Choroid plexus epithelial cell (primary cell): ENCODE results near the gene NFATC2IP.
A peak's percentile ranks its signal among the peaks of the same experiment; 100 is the strongest.
"Not testable (repeated sequence)": the region's sequence is repeated elsewhere in the genome, so short reads cannot be mapped to it uniquely, and the experiment has no call there.

Experiments
- DNase-seq: peaks from one replicate; pipeline ENCODE4 v3.0.0-alpha.2; 2010; ENCODE audit warnings: low read depth
- H3K4me3 ChIP-seq: 2 replicates; pipeline ENCODE4 v1.5.1; 2011; ENCODE audit warnings: low read depth, mild to moderate bottlenecking, control low read depth, low read length, moderate library complexity
- CTCF ChIP-seq: conservative IDR thresholded peaks from 2 replicates; pipeline ENCODE4 v1.5.1; 2011; ENCODE audit warnings: low read depth, mild to moderate bottlenecking, control low read depth, inconsistent platforms, low read length, moderate library complexity

Gene NFATC2IP

DNA sequence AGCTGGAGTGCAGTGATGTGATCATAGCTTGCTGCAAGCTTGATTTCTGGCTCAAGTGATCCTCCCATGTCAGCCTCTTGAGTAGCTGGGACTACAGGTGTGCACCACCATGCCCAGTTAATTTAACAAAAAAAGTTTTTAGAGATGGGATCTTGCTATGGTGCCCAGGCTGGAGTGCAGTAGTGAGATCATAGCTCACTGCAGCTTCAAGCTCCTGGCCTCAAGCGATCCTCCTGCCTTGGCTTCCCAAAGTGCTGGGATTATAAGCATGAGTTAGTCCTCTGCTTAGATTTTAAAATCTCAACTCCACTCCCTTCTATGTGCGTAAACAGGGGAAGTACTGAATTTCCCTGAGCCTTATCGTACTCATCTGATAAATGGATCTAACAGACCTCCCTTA lies 32.0 kb upstream of the NFATC2IP start:
- DNase-seq = no peak
- H3K4me3 ChIP-seq = no peak overlapping the region
- TF ChIP-seq CTCF = no peak

DNA sequence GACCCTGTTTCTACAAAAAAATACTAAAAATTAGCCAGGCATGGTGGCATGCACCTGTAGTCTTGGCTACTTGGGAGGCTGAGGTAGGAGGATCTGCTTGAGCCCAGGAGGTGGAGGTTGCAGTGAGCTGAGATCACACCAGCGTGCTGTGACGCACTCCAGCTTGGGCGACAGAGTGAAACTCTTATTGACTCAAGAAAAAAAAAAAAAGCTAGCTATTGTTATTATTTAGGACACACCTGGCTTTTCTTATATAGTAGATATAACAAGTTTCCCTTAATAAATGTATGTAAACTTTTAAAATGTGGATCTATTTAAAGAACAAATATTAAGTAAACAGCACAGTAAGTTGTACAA lies 27.5 kb upstream of the NFATC2IP start:
- TF ChIP-seq CTCF = no peak
- no peak overlapping the region for H3K4me3 ChIP-seq
- DNase-seq = no peak

GRCh38 chr16:28923652-28924398 lies 26.9 kb upstream of the NFATC2IP start:
- no peak for DNase-seq
- H3K4me3 ChIP-seq = peak overlapping the region; percentile 89
- no peak for TF ChIP-seq CTCF

GRCh38 chr16:28924399-28924761 lies 26.4 kb upstream of the NFATC2IP start:
- no peak for TF ChIP-seq CTCF
- peak overlapping the region; percentile 89 for H3K4me3 ChIP-seq
- DNase-seq = no peak

GRCh38 chr16:28924762-28925385 lies 25.9 kb upstream of the NFATC2IP start, which contains the start of gene RABEP2:
Gene RABEP2, minus strand, starts transcription at chr16:28925238. Its CDS starts 75 bp downstream, at chr16:28925163.
- peak; percentile 89 for DNase-seq
- H3K4me3 ChIP-seq = peak within 1 kb of the TSS; percentile 89
- no peak for TF ChIP-seq CTCF

DNA sequence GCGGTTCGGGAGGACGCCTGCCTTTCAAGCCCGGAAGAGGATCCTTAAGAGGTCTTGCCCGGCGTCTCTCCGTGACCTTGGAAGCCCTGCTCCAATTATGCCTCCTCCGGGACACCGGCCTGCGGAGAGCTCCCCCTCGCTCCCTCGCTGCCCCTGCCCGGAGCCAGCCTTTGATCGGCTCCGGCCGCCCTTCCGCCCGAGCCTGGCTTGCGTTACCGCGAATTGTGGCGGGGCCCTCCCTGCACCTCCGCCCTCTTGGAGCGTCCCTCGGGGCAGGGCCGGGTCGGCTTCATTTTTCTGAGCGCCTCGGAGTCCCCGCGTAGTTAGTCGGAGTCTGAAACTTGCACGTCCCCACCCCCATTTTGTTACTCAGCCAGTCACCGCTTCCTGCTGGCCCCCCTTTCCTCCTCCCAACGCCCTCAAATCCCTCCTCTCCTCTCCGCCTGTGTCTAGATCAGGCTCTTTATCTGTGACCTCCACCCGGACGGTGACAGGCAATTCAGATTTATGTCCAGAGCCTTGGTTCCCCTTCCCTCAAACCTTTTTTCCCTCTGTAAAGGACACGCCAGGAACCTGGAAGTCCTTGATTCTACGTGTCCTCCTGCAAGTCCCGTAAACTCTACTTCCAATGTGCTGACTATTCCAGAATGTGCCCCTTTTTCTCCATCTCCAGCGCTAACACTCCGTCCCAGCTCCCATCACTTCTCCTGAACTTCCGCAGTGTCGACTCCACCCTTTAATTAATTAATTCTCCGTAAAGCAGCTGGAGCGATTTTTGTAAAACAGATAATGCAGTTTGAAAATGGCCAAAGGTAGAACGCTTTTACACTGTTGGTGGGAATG lies 25.1 kb upstream of the NFATC2IP start:
- peak; percentile 69 for DNase-seq
- no peak for TF ChIP-seq CTCF

GRCh38 chr16:28926284-28926683 lies 24.5 kb upstream of the NFATC2IP start:
- not testable (repeated sequence) for H3K4me3 ChIP-seq, DNase-seq

More for the DNA sequence above, 25.1 kb upstream of the NFATC2IP start:
- peak overlapping the region; percentile 89 for H3K4me3 ChIP-seq
